ENCODE measurements around the gene QPCTL. TPM values are rescaled to one million over a fixed set of nuclear protein-coding genes. Genes with fewer than 3 reads are reported as not detected.

QPCTL gene
- total and polyA plus RNA-seq, 2 of the 13 experiments (the other 11 are each of a cell fraction or from before 2014, with no cell fraction given): 16.0 to 19.1 TPM

DNA sequence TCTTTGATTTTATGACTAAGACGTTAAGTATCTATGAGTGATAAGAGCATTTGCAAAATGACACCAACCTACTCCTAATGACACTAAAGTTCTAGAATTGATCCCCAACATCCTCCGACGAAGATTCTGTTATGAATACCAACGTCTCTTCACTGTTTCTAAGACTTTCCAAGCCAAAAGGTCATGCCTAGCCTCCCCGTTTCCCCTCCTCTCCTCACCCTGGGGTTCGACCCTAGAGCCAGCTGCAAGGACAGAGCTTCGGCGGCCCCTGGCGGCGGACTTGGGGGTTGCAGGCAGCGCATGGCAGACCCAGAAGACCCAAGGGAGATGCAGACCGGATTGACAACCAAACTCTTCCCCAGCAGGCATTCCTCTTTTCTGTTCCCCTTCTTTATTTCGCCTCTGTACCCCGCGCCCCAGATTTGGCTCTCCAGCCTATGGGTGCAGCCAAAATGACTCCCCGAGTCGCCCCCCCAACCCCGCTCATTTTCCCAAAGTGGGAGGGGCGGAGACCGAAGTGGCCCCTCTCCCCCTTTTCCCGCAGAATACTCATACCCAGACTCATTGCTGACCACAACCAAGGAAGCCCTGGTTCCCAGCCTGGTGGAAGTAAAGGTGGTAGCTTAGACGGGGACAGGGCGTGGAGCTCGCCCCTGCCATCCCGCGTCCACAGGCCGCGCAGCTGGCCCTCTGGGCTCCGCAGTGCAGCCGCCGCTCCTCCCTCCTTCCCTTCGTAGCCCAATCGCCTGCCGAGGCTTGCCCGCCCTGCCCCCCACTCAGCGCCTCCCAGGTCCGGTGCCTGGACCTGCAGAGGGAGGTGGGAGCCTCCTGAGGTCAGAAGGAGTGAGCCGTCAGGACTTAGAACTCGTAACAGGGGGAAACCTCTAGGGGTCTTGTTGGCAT, 49.2 kb upstream of the QPCTL start (continued):
- TF ChIP-seq ZNF616 (CRISPR knock-in tag; IDR thresholded peaks at IDR 0.05; ENCODE audit: low read depth): no peak
- TF ChIP-seq ZBTB21 (CRISPR knock-in tag; IDR thresholded peaks at IDR 0.05): no peak
- no peak; the same call in 1 of the 2 replicates for TF ChIP-seq CBX5 (CRISPR knock-in tag; IDR thresholded peaks at IDR 0.05; ENCODE audit: borderline replicate concordance)
- TF ChIP-seq ZKSCAN1 (IDR thresholded peaks at IDR 0.05; ENCODE audit: low read length): no peak
- TF ChIP-seq ZFP91 (CRISPR knock-in tag; IDR thresholded peaks at IDR 0.05; ENCODE audit: borderline replicate concordance): no peak; the same call in 1 of the 2 replicates
- no peak for TF ChIP-seq PCBP2 (optimal IDR thresholded peaks at IDR 0.05; ENCODE audit: low read depth, low read length, poor library complexity, severe bottlenecking)
- no peak for TF ChIP-seq ONECUT2 (CRISPR knock-in tag; IDR thresholded peaks at IDR 0.05)
- TF ChIP-seq AGO2 (optimal IDR thresholded peaks at IDR 0.05; ENCODE audit: low read depth, low read length): no peak
- TF ChIP-seq ZNF879 (CRISPR knock-in tag; IDR thresholded peaks at IDR 0.05): no peak
- TF ChIP-seq ZNF281 (CRISPR knock-in tag; IDR thresholded peaks at IDR 0.05; ENCODE audit: borderline replicate concordance): peak; percentile 93
- no peak for TF ChIP-seq ATF1 (CRISPR knock-in tag; IDR thresholded peaks at IDR 0.05)
- TF ChIP-seq, protein P1, sequence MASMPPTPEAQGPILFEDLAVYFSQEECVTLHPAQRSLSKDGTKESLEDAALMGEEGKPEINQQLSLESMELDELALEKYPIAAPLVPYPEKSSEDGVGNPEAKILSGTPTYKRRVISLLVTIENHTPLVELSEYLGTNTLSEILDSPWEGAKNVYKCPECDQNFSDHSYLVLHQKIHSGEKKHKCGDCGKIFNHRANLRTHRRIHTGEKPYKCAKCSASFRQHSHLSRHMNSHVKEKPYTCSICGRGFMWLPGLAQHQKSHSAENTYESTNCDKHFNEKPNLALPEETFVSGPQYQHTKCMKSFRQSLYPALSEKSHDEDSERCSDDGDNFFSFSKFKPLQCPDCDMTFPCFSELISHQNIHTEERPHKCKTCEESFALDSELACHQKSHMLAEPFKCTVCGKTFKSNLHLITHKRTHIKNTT (CRISPR knock-in tag; IDR thresholded peaks at IDR 0.05): no peak
- no peak for TF ChIP-seq MIXL1 (CRISPR knock-in tag; IDR thresholded peaks at IDR 0.05)
- TF ChIP-seq MAX (IDR thresholded peaks at IDR 0.05): 0 out of 2 replicates have a peak, but pooled peaks have one; percentile 30
- no peak for TF ChIP-seq SMAD3 (CRISPR knock-in tag; IDR thresholded peaks at IDR 0.05)
- no peak for TF ChIP-seq E2F1 (CRISPR knock-in tag; IDR thresholded peaks at IDR 0.05)
- TF ChIP-seq PHF21A (CRISPR knock-in tag; IDR thresholded peaks at IDR 0.05): peak; percentile 58; the same call in 1 of the 2 replicates
- TF ChIP-seq RXRB (CRISPR knock-in tag; IDR thresholded peaks at IDR 0.05; ENCODE audit: borderline replicate concordance): peak; percentile 13; the same call in 1 of the 2 replicates
- TF ChIP-seq PPARG (CRISPR knock-in tag; conservative IDR thresholded peaks at IDR 0.05): no peak
- no peak for TF ChIP-seq ZNF44 (CRISPR knock-in tag; IDR thresholded peaks at IDR 0.05)
- TF ChIP-seq ZNF766 (CRISPR knock-in tag; IDR thresholded peaks at IDR 0.05; ENCODE audit: borderline replicate concordance): no peak
